IPS DF 19.7 (cell line): ENCODE data around the gene KLHL6.
"Not testable (repeated sequence)": the region's sequence is repeated elsewhere in the genome, so short reads cannot be mapped to it uniquely, and the experiment has no call there.

Experiments used
- DNase-seq: peaks from one replicate; pipeline ENCODE4 v3.0.0-alpha.2; 2013; ENCODE audit warnings: low read depth, low spot score

Gene KLHL6

DNA sequence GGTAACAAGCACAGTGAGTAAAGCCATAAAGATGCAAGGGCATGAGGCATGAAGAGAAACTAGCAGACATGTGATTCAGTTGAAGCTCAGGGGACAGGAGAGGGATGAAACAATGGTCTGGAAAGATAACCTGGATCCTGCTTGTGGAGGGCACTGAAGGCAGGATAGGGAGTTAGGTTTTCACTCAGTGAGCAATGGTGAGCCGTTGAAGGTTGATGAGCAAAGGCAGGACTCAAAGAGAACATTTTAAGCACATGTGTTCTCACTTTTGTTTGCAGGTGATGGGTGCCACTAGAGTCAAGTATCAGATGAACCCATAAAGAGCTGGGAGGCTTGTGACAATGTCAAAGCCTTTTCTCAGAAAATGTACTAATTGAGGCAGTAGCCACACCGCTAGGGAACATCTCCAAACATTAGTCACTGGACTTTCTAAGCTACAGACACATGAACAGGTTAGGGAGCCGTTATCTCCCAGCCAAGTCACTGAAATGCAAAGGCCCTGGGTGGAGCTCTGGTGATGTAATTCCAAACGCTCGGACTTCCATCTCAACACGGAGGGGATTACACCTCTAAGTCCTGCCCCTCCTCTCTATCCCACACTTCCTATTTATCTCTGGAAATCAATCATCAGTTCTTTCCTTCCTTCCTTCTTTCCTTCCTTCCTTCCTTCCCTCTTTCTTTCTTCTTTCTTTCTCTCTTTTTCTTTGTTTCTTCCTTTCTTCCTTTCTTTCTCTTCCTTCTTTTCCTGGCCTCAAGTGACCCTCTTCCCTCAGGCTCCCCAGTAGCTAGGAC lies 22.7 kb downstream of the KLHL6 start:
- no peak for DNase-seq

DNA sequence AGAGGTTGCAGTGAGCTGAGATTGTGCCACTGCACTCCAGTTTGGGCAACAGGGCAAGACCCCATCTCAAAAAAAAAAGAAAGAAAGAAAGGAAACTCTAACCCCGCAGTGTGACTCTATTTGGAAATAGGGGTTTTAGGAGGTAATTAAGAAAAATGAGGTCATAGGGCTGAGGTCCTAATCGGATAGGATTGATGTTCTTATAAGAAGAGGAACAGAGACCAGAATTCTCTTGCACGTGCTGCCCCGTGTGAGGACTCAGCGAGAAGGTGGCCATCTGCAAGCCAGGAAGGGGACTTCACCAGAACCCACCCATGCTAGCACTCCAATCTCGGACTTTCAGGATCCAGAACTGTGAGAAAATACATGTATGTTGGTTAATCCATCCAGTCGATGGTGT lies 25.8 kb downstream of the KLHL6 start:
- DNase-seq: no peak

DNA sequence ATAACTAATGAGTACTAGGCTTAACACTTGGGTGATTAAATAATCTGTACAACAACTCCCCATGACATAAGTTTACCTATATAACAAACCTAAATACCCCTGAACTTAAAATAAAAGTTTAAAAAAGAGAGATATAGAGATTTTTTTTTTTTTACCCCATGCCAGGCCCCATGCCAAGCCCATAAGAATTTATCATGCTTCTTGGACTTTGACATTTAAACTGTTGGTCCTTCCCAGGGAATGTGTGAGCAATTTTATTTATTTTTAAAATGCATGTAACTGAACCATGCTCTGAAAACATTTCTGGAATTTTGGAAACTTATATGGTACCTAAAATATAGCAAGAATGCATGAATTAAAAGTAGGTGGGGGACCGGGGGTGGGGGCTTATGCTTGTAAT lies 26.3 kb downstream of the KLHL6 start:
- DNase-seq: no peak

DNA sequence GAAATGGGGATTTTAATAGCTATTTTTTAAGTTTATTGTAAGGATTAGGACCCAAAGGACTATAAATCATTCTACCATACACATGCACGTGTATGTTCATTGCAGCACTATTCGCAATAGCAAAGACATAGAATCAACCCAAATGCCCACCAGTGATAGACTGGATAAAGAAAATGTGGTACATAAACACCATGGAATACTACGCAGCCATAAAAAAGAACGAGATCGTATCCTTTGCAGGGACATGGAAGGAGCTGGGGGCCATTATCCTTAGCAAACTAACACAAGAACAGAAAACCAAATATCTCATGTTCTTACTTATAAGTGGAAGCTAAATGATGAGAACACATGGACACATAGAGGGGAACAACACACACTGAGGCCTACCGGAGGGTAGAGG lies 26.7 kb downstream of the KLHL6 start:
- DNase-seq: not testable (repeated sequence)

DNA sequence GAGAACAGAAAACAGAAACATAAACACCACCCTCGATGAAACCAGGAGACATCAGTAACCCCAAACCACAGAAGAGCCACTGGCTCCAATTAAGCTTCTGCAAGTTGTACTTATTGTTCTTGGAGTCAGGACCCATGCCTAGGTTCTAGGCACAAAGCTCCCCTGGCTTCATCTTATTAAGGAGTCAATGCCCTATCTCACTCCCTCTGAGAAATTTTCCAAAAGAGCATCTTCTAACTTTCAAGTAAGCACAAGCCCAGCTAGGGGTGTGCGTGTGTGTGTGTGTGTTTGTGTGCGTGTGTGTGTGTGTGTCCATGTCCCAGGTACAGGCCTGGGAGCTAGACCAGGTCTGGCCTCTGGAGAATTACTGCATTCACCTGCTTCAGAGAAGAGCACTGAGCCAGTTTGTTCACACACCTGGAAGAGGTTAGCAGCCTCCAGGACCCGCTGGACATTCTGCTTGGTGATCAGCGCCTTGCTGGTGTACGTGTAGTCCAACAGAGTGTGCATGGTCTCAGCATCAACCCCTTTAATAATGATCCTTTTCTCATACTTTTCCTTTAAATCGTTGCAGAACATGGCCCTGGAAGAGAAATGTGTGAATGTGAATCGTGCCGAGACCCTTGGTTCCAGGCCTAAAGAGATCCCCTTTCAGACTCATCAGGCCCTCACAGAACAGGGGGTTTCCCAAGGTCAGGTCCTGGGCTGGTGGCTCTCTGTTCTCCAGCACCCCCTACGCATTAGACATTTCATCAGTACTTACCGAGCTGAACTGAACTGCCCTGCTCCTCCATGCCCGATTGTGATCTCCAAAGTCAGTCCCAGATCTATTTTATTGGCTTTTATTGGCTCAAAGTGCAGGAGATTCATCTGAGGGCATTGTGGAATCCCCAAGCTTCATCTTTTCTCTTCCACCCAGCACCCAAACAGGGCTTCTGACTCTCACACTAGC lies 27.8 kb downstream of the KLHL6 start:
- DNase-seq: no peak

DNA sequence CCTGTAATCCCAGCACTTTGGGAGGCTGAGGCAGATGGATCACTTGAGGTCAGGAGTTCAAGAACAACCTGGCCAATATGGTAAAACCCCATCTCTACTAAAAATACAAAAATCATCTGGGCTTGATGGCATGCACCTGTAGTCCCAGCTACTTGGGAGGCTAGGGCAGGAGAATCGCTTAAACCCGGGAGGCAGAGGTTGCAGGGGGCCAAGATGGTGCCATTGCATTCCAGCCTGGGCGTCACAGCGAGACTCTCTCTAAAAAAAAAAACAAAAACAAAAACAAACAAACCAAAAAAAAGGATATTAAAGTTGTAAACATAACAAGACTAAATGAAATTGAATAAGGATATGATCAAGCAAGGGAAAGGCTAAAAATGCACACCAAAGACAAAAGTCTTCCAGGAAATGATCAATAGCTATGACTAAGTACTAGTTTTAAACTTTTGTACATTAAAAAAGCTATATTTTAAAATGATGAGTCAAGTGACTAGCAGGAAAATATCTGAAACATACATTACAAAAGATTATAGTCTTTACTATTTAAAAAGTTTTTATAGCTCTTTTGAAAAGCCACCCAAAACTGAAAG lies 28.6 kb downstream of the KLHL6 start:
- DNase-seq: no peak

DNA sequence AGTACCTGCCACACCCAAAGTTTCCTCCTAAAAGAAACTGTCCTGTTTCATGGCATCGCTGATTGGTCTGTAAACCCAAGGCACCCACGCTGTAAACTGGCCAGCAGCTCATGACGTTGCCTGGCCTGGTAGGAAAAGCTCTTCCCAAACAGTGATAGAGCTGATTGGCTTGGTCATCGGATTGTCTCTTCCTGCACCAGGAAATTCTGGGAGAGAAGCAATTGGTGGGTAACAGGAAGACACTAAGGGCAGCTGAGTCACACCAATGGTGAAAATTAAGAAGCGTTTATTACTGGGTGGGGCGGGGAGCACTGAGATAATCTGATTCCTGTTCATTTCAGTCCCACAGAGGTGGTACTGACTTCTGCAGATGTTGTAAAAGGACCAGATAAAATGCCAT lies 31.0 kb downstream of the KLHL6 start:
- DNase-seq: no peak

DNA sequence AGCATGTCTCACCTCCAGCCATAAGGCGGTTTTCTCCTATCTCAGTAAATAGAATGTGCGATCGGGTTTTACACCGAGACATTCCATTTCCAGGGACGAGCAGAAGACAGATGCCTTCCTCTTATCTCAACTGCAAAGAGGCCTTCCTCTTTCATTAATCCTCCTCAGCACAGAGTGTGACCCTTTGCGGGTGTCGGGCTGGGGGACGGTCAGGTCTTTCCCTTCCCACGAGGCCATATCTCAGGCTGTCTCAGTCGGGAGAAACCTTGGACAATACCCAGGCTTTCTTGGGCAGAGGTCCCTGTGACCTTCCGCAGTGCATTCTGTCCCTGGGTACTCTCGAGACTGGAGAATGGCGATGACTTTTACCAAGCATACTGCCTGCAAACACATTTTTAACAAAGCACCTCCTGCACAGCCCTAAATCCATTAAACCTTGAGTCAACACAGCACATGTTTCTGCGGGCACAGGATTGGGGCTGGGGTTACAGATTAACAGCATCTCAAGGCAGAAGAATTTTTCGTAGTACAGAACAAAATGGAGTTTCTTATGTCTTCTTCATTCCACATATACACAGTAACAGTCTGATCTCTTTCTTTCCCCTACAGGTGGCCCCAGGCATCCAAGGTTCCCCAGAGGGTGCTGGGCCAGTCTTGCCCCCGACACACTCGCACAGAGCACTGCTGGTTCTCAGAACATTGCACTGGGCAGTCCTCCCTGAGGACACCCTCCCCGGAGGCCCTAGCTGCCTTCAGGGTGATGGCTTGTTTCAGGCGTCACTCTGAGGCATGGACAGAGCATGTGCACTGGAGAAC lies 34.6 kb downstream of the KLHL6 start:
- DNase-seq: not testable (repeated sequence)

DNA sequence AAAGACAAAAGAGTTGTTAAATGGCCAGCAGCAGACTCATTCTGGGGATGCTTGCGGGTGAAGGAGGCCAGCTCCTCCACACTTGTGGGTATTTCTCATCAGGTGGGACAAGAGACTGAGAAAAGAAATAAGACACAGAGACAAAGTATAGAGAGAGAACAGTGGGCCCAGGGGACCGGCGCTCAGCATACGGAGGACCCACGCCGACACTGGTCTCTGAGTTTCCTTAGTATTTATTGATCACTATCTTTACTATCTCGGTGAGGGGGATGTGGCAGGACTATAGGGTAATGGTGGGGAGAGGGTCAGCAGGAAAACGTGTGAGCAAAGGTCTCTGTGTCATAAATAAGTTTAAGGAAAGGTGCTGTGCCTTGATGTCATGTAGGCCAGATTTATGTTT lies 35.2 kb downstream of the KLHL6 start:
- not testable (repeated sequence) for DNase-seq

DNA sequence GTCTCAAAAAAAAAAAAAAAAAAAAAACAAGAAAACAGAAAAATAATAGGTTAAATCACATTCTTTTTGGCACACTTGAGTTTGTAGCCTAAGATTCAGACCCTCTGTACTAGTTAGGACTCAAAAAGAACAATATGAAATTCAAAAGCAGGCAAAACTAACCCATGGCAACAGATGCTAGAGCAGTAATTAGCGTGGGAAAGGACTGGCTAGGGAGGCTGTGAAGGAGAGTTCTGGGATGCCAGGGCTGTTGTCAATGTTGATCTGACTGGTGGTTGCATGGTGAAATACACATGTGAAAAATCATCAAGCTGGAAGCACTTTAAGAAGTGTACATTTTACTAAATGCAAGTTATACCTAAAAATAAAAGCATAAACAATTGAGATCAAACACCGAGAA lies 35.6 kb downstream of the KLHL6 start:
- DNase-seq: no peak

DNA sequence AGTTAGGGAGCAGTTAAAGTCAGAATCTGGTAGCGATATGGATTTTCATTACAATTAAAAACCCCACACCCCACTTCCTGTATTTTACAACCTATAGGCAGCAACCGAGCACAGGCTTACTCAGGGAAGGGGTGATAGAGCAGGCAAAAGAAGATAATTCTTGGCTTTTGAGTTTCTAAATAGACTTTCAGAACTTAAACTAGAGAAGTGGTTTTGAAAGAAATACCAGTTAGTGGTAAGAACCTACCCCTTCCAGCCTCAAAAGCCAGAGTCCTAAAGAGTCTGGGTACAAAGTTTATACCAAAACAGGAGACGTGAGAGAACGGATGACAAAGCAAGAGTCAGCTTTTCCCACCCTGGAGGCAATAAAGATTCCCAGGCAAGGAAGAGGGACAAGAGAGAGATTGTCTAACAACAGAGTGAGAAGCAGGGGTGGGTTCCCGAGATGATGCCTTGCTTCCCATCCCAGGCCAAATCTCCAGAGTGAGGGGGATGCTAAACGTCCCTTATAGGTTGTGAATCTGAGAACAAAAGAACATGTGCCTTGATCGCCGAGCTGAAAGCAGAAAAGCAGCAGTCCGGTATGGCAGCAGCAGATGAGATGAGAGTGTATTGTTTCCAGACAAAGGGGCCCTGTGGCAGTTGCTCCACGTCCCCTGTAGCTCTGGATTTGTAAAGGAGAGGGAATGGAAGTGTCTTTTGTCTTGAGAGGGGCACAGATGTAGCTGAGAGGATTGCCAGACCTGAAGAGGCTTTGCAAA lies 36.8 kb downstream of the KLHL6 start:
- no peak for DNase-seq

DNA sequence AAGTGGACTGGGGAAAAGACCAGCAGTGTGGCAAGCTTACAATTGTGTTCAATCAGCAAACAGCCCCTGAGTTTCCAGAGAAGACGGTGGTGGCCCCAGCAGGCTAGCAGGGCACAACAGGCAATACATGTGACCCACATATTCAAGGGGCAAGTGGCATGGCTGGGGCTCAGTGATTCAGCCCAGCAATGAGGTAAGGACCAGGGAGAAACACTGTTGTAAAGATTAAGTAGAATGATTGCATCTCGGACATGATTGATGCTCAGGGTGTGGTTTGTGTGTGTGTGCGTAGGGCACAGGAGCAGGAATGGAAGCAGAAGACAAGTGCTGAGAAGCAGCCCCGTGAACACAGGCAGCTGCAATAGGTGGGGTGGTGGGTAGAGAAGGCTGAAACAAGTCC lies 37.9 kb downstream of the KLHL6 start:
- no peak for DNase-seq

DNA sequence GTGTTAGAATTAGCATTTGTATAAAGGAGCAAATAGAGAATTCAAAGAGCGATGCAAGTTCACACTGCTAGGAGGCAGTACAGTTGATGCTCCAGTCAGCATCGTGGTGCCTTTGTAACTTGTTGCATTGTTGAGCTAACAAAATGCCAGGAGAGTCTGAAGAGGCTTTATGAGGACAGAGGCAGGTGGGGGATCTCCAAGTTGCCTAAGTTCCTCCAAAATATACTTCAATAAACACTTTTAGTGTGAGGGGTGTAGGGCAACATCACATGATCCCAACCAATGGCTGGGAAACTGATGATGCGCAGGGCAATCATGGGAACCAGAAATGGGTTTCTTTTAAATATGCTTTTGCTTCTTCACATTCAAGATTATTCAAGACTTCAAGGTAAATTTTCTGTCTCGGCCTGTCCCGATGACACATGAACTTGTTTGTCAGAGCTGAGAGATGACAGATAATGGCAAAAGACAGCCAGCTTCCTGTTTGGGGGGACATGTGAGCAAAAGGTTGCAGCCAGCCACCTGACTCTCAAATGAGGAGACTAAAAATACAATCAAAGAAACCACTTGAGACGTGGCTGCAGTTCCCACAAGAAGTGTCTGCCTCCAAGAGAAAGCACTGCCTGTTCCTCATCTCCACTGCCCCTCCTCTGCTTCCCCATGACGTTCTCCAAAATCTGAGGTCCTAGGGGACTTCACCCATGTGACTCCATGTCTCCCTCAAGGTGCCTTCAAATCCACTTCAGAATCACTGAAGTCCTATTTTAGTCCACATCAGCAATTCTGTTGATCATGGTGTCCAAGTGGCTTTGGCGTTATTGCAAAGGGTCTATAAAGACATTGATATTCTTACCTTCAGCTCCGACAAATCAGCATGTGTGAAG lies 39.3 kb downstream of the KLHL6 start:
- no peak for DNase-seq

DNA sequence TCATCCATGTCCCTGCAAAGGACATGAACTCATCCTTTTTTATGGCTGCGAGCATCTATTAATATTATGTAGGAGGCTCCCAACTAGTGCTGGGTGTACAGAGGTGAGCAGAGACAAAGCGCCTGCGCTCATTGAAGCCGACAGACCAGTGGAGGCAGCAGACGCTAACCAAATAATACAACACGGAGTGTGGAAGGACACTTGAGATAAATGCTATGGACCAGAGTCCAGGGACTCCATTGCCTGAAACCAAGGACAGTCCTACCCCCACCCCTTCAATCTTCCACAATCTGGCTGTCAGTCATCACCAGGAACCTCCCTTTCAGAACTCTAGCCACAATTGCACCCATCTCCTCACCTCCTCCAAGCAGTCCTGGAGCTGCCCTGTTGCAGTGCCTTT lies 41.5 kb downstream of the KLHL6 start:
- no peak for DNase-seq

DNA sequence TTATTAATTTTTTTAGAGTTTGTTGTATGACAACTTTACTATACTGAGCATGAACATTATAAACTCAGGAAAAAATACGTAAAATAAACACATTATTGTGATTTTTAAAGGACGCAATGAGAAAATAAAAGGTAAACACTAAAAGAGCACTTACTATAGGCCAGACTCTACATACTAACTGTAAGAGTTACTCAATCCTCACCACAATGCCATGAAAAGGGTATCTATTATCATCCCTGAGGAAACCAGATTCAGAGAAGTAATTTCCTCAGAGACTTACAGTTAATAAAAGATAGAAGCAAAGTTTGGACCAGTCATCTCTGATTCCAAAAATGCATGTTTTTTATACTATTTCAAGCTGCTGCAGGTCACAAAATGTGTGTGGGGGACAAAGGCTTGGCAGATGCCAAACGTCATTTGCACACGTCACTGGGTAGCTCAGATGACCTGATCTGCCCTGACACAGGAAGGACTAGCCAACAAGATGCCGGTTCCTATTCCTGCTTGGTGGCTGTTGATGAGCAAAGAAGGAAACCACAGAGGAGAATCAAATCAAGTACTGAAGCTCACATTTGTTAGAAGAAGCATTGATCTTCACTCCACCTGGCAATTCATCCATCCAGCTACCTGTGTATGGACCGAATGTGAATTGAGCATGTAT lies 42.3 kb downstream of the KLHL6 start:
- DNase-seq: no peak

DNA sequence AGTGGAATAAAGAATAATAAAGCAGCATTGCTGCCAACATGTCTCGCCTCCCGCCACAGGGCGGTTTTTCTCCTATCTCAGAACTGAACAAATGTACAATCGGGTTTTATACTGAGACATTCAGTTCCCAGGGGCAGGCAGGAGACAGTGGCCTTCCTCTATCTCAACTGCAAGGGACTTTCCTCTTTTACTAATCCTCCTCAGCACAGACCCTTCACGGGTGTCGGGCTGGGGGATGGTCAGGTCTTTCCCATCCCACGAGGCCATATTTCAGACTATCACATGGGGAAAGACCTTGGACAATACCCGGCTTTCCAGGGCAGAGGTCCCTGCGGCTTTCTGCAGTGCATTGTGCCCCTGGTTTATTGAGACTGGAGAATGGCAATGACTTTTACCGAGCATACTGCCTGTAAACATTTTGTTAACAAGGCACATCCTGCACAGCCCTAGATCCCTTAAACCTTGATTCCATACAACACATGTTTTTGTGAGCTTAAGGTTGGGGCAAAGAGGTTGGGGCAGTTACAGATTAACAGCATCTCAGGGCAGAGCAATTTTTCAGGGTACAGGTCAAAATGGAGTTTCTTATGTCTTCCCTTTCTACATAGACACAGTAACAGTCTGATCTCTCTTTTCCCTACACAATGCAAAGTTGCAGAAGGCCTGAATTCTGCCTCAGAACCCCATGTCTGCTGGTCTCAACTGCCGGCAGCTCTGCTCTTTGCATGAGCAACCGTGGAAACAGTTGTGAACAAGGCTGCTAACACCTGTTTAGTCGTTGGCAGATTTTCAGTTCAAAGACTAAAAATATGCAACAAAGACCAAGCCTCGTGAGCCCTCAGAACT lies 44.0 kb downstream of the KLHL6 start:
- DNase-seq: not testable (repeated sequence)

DNA sequence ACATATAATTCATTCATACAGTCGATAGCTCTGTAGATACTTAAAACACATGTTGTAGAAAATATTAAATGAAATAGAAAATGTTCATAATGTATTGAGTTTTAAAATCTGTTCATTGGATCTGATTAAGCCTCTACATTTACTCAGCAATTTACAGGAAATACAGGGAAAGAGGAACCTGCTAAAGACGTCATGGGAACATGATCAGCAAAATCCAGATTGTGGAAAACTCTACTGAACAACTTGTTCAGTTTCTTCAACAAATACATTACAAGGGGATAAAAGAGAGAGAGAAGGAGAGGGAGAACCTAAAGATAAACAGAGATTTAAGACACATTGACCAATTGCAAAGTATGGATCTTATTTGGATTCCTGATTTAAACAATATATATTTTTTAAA lies 46.7 kb downstream of the KLHL6 start:
- DNase-seq: no peak

DNA sequence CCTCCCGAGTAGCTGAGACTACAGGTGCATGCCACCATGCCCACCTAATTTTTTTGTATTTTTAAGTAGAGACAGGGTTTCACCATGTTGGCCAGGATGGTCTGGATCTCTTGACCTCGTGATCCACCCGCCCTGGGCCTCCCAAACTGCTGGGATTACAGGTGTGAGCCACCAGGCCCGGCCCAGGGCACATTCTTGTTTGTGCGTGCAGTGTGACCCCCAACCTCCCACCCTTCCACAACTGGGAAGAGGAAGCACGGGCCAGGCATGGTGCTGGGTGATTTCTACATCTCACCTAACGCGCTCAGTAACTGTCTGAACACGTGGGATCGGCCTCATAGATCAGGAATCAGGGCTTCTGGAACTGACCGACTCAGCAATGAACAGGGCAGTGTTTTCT lies 48.0 kb downstream of the KLHL6 start:
- DNase-seq: no peak
